H1 (cell line): ENCODE measurements around the gene SPDYE1. TPM values are rescaled to one million over a fixed set of nuclear protein-coding genes. Genes with fewer than 3 reads are reported as not detected.
"Not testable (repeated sequence)": the region's sequence is repeated elsewhere in the genome, so short reads cannot be mapped to it uniquely, and the experiment has no call there.

Experiments
- CTCF ChIA-PET: fragments of 300-600 bp; sonication (Branson Sonifier 250); formaldehyde crosslinking; loops from one replicate; lab custom pipeline; 2021; ENCODE audit not compliant: partially characterized antibody; lab: Charles Lee
- POLR2A ChIA-PET: fragments of 300-600 bp; sonication (Branson Sonifier 250); formaldehyde crosslinking; loops from one replicate; lab custom pipeline; 2021; ENCODE audit warnings: inconsistent platforms; ENCODE audit not compliant: partially characterized antibody; lab: Charles Lee
- DNase-seq, 2 experiments: peaks; one replicate each; pipeline versions ENCODE4 v3.0.0 to v3.0.0-alpha.2; 2010 to 2022; ENCODE audit warnings: low spot score in 2 of 2, low read depth in 1 of 2, mixed read lengths in 1 of 2
- FAIRE-seq: peaks from 2 replicates; lab custom pipeline; 2011; peaks lifted over from hg19 to GRCh38; lab: Jason Lieb, UNC
- H2AFZ ChIP-seq: 2 replicates; pipeline ENCODE4 v1.8.1; 2012; ENCODE audit warnings: low read length, inconsistent platforms
- H2AK5ac ChIP-seq: 2 replicates; pipeline ENCODE4 v1.6.1; 2013; ENCODE audit warnings: low read depth, low read length
- H2BK120ac ChIP-seq: replicated peaks from 2 replicates; pipeline ENCODE3; 2013; ENCODE audit warnings: low read depth, low read length, inconsistent platforms
- H2BK12ac ChIP-seq: 2 replicates; pipeline ENCODE4 v1.6.1; 2013; ENCODE audit warnings: low read depth, low read length
- H2BK15ac ChIP-seq: 2 replicates; pipeline ENCODE4 v1.6.1; 2013; ENCODE audit warnings: low read length
- H2BK20ac ChIP-seq: 2 replicates; pipeline ENCODE4 v1.6.1; 2013; ENCODE audit warnings: low read length
- H2BK5ac ChIP-seq: 2 replicates; pipeline ENCODE4 v1.6.1; 2013; ENCODE audit warnings: low read depth, low read length
- H3K14ac ChIP-seq: 2 replicates; pipeline ENCODE4 v1.6.1; 2013; ENCODE audit warnings: inconsistent platforms; ENCODE audit not compliant: insufficient read length
- H3K18ac ChIP-seq: 2 replicates; pipeline ENCODE4 v1.6.1; 2013; ENCODE audit warnings: low read length; ENCODE audit errors: extremely low read depth
- H3K23ac ChIP-seq: 2 replicates; pipeline ENCODE4 v1.6.1; 2013; ENCODE audit warnings: inconsistent platforms; ENCODE audit not compliant: insufficient read length
- H3K23me2 ChIP-seq: 2 replicates; pipeline ENCODE4 v1.6.1; 2013; ENCODE audit warnings: low read depth, low read length
- H3K27ac ChIP-seq: 2 replicates; pipeline ENCODE4 v1.6.1; 2011; ENCODE audit warnings: low read depth, low read length, inconsistent platforms
- H3K27me3 ChIP-seq, 4 experiments: replicated peaks in 1 of 4; 1 replicate in 1 of 4; 2 replicates in 3 of 4; pipeline versions ENCODE4 v1.6.1 to v1.8.1; 2011 to 2013; ENCODE audit warnings: low read length in 3 of 4, mild to moderate bottlenecking in 3 of 4, inconsistent platforms in 2 of 4, mixed read lengths in 2 of 4, moderate library complexity in 1 of 4; ENCODE audit not compliant: control insufficient read depth in 3 of 4, insufficient read depth in 3 of 4; ENCODE audit errors: extremely low read depth in 1 of 4
- H3K36me3 ChIP-seq, 4 experiments: 2 replicates each; pipeline versions ENCODE4 v1.6.1 to v1.8.1; 2011 to 2013; ENCODE audit warnings: mild to moderate bottlenecking in 4 of 4, low read length in 3 of 4, moderate library complexity in 2 of 4, control low read depth in 1 of 4, inconsistent platforms in 1 of 4; ENCODE audit not compliant: insufficient read depth in 4 of 4, control insufficient read depth in 2 of 4
- H3K4ac ChIP-seq: replicated peaks from 2 replicates; pipeline ENCODE3; 2013; ENCODE audit warnings: low read length, low read depth, mixed read lengths, inconsistent platforms; ENCODE audit not compliant: insufficient read length
- H3K4me1 ChIP-seq, 4 experiments: replicated peaks in 1 of 4; 1 replicate in 1 of 4; 2 replicates in 3 of 4; pipeline versions ENCODE4 v1.6.1 to v1.8.1; 2011 to 2013; ENCODE audit warnings: low read length in 3 of 4, inconsistent platforms in 2 of 4, mixed read lengths in 1 of 4; ENCODE audit not compliant: insufficient read depth in 4 of 4, control insufficient read depth in 3 of 4
- H3K4me2 ChIP-seq, 2 experiments: 2 replicates each; pipeline versions ENCODE4 v1.6.1 to v1.8.1; 2011 to 2013; ENCODE audit warnings: low read depth in 2 of 2, low read length in 2 of 2, control low read depth in 1 of 2, inconsistent platforms in 1 of 2, mild to moderate bottlenecking in 1 of 2; ENCODE audit not compliant: insufficient read depth in 1 of 2
- H3K4me3 ChIP-seq, 4 experiments: fragments of 200-600, 300-600 bp in 1 of 4; sonication (generic), shearing (Covaris generic), sonication (Bioruptor Twin) in 1 of 4; 2 replicates each; pipeline versions ENCODE4 v1.5.1 to v1.8.1; 2011 to 2016; ENCODE audit warnings: low read length in 4 of 4, low read depth in 3 of 4, control low read depth in 2 of 4, inconsistent platforms in 2 of 4, mild to moderate bottlenecking in 2 of 4, mixed read lengths in 1 of 4, moderate library complexity in 1 of 4; ENCODE audit not compliant: insufficient read depth in 2 of 4; ENCODE audit errors: extremely low read depth in 1 of 4
- H3K56ac ChIP-seq: replicated peaks from 2 replicates; pipeline ENCODE3; 2013; ENCODE audit warnings: low read depth, mild to moderate bottlenecking, mixed read lengths, low read length, inconsistent platforms; ENCODE audit not compliant: insufficient read length
- H3K79me1 ChIP-seq: 2 replicates; pipeline ENCODE4 v1.6.1; 2013; ENCODE audit warnings: low read depth, low read length, control low read depth
- H3K79me2 ChIP-seq, 2 experiments: 2 replicates each; pipeline versions ENCODE4 v1.6.1 to v1.8.1; 2012 to 2013; ENCODE audit warnings: low read length in 2 of 2, mild to moderate bottlenecking in 2 of 2, inconsistent platforms in 1 of 2; ENCODE audit not compliant: insufficient read depth in 2 of 2, control insufficient read depth in 1 of 2
- H3K9ac ChIP-seq, 4 experiments: replicated peaks in 1 of 4; 1 replicate in 1 of 4; 2 replicates in 3 of 4; pipeline versions ENCODE4 v1.6.1 to v1.8.1; 2011 to 2013; ENCODE audit warnings: low read depth in 3 of 4, low read length in 3 of 4, control low read depth in 2 of 4, mild to moderate bottlenecking in 2 of 4, moderate library complexity in 2 of 4, inconsistent platforms in 1 of 4; ENCODE audit errors: extremely low read depth in 1 of 4
- H3K9me3 ChIP-seq, 2 experiments: 2 replicates each; pipeline versions ENCODE4 v1.6.1 to v1.8.1; 2012 to 2013; ENCODE audit warnings: mild to moderate bottlenecking in 2 of 2, moderate library complexity in 2 of 2, control low read depth in 1 of 2, inconsistent platforms in 1 of 2, low read depth in 1 of 2, low read length in 1 of 2, mixed read lengths in 1 of 2; ENCODE audit not compliant: insufficient read depth in 2 of 2
- H4K20me1 ChIP-seq, 2 experiments: replicated peaks in 1 of 2; 2 replicates each; pipeline versions ENCODE3 to v1.8.1; 2011 to 2013; ENCODE audit warnings: inconsistent platforms in 2 of 2, low read length in 2 of 2, mild to moderate bottlenecking in 1 of 2; ENCODE audit not compliant: insufficient read depth in 2 of 2, control insufficient read depth in 1 of 2
- H4K5ac ChIP-seq: 2 replicates; pipeline ENCODE4 v1.6.1; 2013; ENCODE audit warnings: low read length, low read depth, mixed read lengths, inconsistent platforms; ENCODE audit not compliant: insufficient read length
- H4K8ac ChIP-seq: 2 replicates; pipeline ENCODE4 v1.8.0; 2013; ENCODE audit warnings: mild to moderate bottlenecking, moderate library complexity, low read length, inconsistent platforms; ENCODE audit not compliant: insufficient read depth; ENCODE audit errors: extremely low read depth
- H4K91ac ChIP-seq: replicated peaks from 2 replicates; pipeline ENCODE3; 2013; ENCODE audit warnings: low read length, mixed read lengths, inconsistent platforms; ENCODE audit not compliant: insufficient read length
- E2F6 ChIP-seq: IDR thresholded peaks from 2 replicates; pipeline ENCODE4 v1.6.1; 2012; ENCODE audit warnings: inconsistent platforms
- MAX ChIP-seq: IDR thresholded peaks from 2 replicates; pipeline ENCODE4 v1.6.1; 2012; ENCODE audit warnings: inconsistent platforms
- WGBS, 2 experiments: shearing (Covaris generic) in 1 of 2; methylation state at CpG; one replicate each; pipeline versions ENCODE4 v1.1.6 to v1.1.7; 2013 to 2015; ENCODE audit warnings: low lambda C conversion rate in 2 of 2, mixed read lengths in 2 of 2, inconsistent platforms in 1 of 2, low coverage in 1 of 2, missing lambda C conversion rate in 1 of 2; ENCODE audit not compliant: insufficient replicate concordance in 2 of 2, insufficient coverage in 1 of 2, insufficient read length in 1 of 2; ENCODE audit errors: extremely low coverage in 1 of 2, missing lambda C conversion rate in 1 of 2; 5-methylcytosine and 5-hydroxymethylcytosine counted together
- polyA plus RNA-seq, 7 experiments: library from polyadenylated mRNA; depleted of rRNA in 3 of 7; stranded (reverse) in 5 of 7; unstranded in 2 of 7; fragments of >200 nt in 5 of 7; fragments of 200-250 nt in 2 of 7; gene quantifications; 1 replicate in 5 of 7; 2 replicates in 1 of 7; 4 replicates in 1 of 7; pipeline versions ENCODE4 v1.2.1 to v1.2.3, GENCODE V29; 2011 to 2013; ENCODE audit warnings: missing spikeins in 2 of 7, mixed read lengths in 2 of 7
- total RNA-seq: library from RNA; stranded (reverse); fragmentation: NEBNext Ultra II Directional; extraction: Animal tissue kit (Norgen Biotek cat#: 25700); gene quantifications from 2 replicates; pipeline ENCODE4 v1.2.1, GENCODE V29; 2021

SPDYE1 gene
- total and polyA plus RNA-seq, 2 of the 8 experiments (the other 6 are each of a cell fraction or from before 2014, with no cell fraction given) = not detected

GRCh38 chr7:44040493-44040891 is 42.8 kb downstream of the SPDYE1 start:
- H4K8ac ChIP-seq, H3K14ac ChIP-seq, H3K9ac ChIP-seq, H4K20me1 ChIP-seq, H2BK12ac ChIP-seq, H4K91ac ChIP-seq, H3K9me3 ChIP-seq, FAIRE-seq, H3K79me1 ChIP-seq, H4K5ac ChIP-seq, H2AK5ac ChIP-seq, H2AFZ ChIP-seq, H3K36me3 ChIP-seq, H3K79me2 ChIP-seq, POLR2A ChIA-PET, H3K4me1 ChIP-seq, H2BK5ac ChIP-seq, H2BK15ac ChIP-seq, H3K27me3 ChIP-seq, H3K27ac ChIP-seq, H3K56ac ChIP-seq, H3K4ac ChIP-seq, CTCF ChIA-PET, H3K23ac ChIP-seq, H2BK120ac ChIP-seq, H2BK20ac ChIP-seq: not testable (repeated sequence)
- WGBS, 2 experiments = 0% methylated on average over 2 of the region's 46 CpGs; no CpG with 5 or more reads in 1 of the 2 experiments
- peak in 1 of 2 experiments; percentile 58 for DNase-seq
- Histone ChIP-seq H3K4me3 (peak overlapping the region in 3 of 4 experiments; percentile 17 to 50 (median 23); a peak in 7 of 8 replicates), H3K18ac (peak overlapping the region; percentile 83), H3K4me2 (peak overlapping the region; percentile 49 to 62), H3K23me2 (peaks cover 15% of the 10 kb centered on the region)
- TF ChIP-seq MAX = peak; percentile 53; the same call in 1 of the 2 replicates
- peak; percentile 45 for TF ChIP-seq E2F6
